CD4-positive, alpha-beta T cell treated with Interleukin-1 beta for 1 hour (primary cell): Measurements from ENCODE around the gene HMBS.
"Not testable (repeated sequence)": the region's sequence is repeated elsewhere in the genome, so short reads cannot be mapped to it uniquely, and the experiment has no call there.

ENCODE experiments used
- DNase-seq, 2 donors: peaks; one replicate each; pipeline ENCODE4 v3.0.0-alpha.2; 2020 to 2022

HMBS gene

GRCh38 chr11:119121811-119122124 lies 37.1 kb downstream of the HMBS start:
- no peak for DNase-seq

- no peak for DNase-seq
Observed at GRCh38 chr11:119125821-119126220, 41.1 kb downstream of the HMBS start.

DNA sequence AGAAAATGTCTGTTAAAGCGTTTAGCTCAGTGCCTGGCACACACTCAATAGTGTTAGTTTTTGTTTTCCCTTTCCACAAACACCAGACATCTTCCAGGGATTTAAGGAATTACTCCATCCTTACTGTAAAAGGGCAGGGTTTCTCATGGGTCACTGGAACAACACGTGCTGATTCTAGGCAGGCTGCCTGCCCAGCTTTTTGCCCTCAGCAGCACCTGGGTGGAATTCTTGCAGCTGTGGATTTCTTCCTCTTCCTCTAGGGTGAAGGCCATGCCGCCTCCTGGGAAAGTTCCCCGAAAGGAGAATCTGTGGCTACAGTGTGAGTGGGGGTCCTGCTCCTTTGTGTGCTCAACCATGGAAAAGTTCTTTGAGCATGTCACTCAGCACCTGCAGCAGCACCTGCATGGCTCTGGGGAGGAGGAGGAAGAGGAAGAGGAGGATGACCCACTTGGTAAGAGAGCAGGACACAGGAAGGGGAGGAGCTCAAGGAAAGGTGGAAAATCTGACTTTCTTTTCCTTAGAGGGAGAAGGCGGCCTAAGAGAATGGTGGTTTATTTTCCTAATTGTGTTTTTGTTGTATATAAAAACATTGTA lies 42.1 kb downstream of the HMBS start:
- DNase-seq = no peak

- no peak for DNase-seq
Observed at GRCh38 chr11:119130662-119131061, 46.0 kb downstream of the HMBS start.

GRCh38 chr11:119134389-119134978 lies 49.8 kb downstream of the HMBS start:
- DNase-seq = peak in 1 of 2 donors; percentile 37

DNA sequence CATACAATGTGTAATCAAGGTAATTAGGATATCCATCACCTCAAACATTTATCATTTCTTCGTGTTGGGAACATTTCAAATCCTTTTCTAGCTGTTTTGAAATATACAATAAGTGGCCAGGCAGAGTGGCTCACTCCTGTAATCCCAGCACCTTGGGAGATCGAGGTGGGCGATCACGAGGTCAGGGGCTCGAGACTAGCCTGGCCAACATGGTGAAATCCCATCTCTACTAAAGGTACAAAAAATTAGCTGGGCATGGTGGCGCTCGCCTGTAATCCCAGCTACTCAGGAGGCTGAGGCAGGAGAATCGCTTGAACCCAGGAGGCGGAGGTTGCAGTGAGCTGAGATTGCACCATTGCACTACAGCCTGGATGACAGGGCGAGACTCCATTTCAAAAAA lies 54.6 kb downstream of the HMBS start:
- not testable (repeated sequence) for DNase-seq
